ENCODE results near the gene MDP1.

GRCh38 chr14:24260780-24261157 lies 44.9 kb upstream of the MDP1 start:
- TF ChIP-seq CTCF (conservative IDR thresholded peaks at IDR 0.05 in 1 of 2, IDR thresholded peaks at IDR 0.05 in 1 of 2; ENCODE audit: low read depth in 1 of 2, low read length in 2 of 2) (no peak), EZH2 (IDR thresholded peaks at IDR 0.05; ENCODE audit: low read length, missing control alignments) (no peak)

Measured in fibroblast of lung (primary cell).